K562 (cell line): Measurements from ENCODE around the gene EGFL6. TPM values are rescaled to one million over a fixed set of nuclear protein-coding genes. Genes with fewer than 3 reads are reported as not detected.

Source experiments
- BDP1 ChIP-seq: IDR thresholded peaks from 3 replicates; pipeline ENCODE4 v1.6.1; 2011; ENCODE audit not compliant: insufficient read length, insufficient read depth
- E4F1 ChIP-seq: fragments of 250-450 bp; sonication (Bioruptor Pico); IDR thresholded peaks from 2 replicates; pipeline ENCODE4 v1.5.0; 2021; ENCODE audit warnings: mild to moderate bottlenecking, borderline replicate concordance
- KAT7 ChIP-seq: sonication (generic); formaldehyde crosslinking; IDR thresholded peaks from 2 replicates; pipeline ENCODE4 v1.8.0; 2022; ENCODE audit warnings: missing genetic modification reagents, mild to moderate bottlenecking, borderline replicate concordance
- KLF6 ChIP-seq: fragments of 250-450 bp; sonication (Bioruptor Pico); IDR thresholded peaks from 2 replicates; pipeline ENCODE4 v1.4.0; 2020; ENCODE audit warnings: mild to moderate bottlenecking, moderate library complexity, borderline replicate concordance
- REST ChIP-seq, 2 experiments: fragments of 450-650 bp; formaldehyde crosslinking in 1 of 2; IDR thresholded peaks; 2 replicates each; pipeline versions ENCODE4 v1.4.0 to v1.6.1; 2014 to 2020; ENCODE audit warnings: mild to moderate bottlenecking in 2 of 2, borderline replicate concordance in 1 of 2, low read depth in 1 of 2
- VEZF1 ChIP-seq: fragments of 200-800 bp; sonication (Bioruptor generic); IDR thresholded peaks from 2 replicates; pipeline ENCODE4 v1.6.1; 2017; ENCODE audit warnings: missing genetic modification characterization, missing compliant biosample characterization
- ZNF121 ChIP-seq: sonication (generic); formaldehyde crosslinking; conservative IDR thresholded peaks from 2 replicates; pipeline ENCODE4 v1.8.0; 2022; ENCODE audit warnings: missing genetic modification reagents
- ZNF740 ChIP-seq, 3 experiments: fragments of 200-800 bp in 1 of 3; sonication (Bioruptor generic) in 1 of 3; sonication (generic) in 1 of 3; formaldehyde crosslinking in 1 of 3; IDR thresholded peaks; 2 replicates each; pipeline versions ENCODE4 v1.6.1 to v1.8.0; 2016 to 2022; ENCODE audit warnings: mild to moderate bottlenecking in 2 of 3, missing compliant biosample characterization in 2 of 3, missing genetic modification characterization in 2 of 3, missing genetic modification reagents in 1 of 3
- polyA plus RNA-seq, 8 experiments: library from polyadenylated mRNA; depleted of rRNA in 4 of 8; stranded (reverse) in 5 of 8; unstranded in 3 of 8; fragments of >200 nt; fragmentation: Nextera tagmentation in 2 of 8; fragmentation: Illumina TruSeq in 1 of 8; extraction: Ambion mirVana in 2 of 8; extraction: Trizol in 1 of 8; gene quantifications; 2 replicates each; pipeline versions ENCODE4 v1.2.1 to v1.2.3, GENCODE V29; 2011 to 2014; ENCODE audit warnings: inconsistent platforms in 1 of 8, missing spikeins in 1 of 8
- total RNA-seq, 7 experiments: library from RNA; depleted of rRNA in 6 of 7; stranded (reverse); fragments of >200 nt in 6 of 7; fragmentation: Illumina TruSeq in 2 of 7; extraction: Trizol in 2 of 7; gene quantifications; 2 replicates each; pipeline versions ENCODE4 v1.2.1 to v1.2.3, GENCODE V29; 2011 to 2021; ENCODE audit warnings: low replicate concordance in 1 of 7
- TF ChIP-seq, protein P1 (sequence below): fragments of 450-650 bp; IDR thresholded peaks from 2 replicates; pipeline ENCODE4 v1.7.0; 2016; ENCODE audit warnings: borderline replicate concordance

The EGFL6 gene
- total and polyA plus RNA-seq, 9 of the 15 experiments (the other 6 are each of a cell fraction or from before 2014, with no cell fraction given): 0.01 TPM; not detected in 8

DNA sequence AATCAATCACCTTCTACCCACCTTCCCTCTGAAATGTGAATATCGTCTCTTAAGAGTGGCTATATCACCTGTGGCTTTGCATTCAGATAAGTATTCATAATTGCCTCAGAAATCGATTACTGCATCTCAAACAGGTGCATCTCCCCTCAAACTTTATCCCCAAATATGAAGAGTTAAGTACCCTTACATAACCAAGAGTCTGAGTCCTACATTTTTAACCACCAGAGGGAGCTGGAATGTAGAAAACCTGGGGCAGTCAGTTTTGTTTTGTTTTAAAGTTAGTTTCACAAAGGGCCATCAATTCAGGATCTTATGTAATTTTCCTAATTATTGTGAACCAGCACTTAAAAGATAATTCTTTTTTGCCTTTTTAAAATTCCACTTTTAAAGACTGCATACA is 89.2 kb downstream of the EGFL6 start (continued):
- TF ChIP-seq REST (IDR thresholded peaks at IDR 0.05; ENCODE audit: borderline replicate concordance) (peak; percentile 77), REST (CRISPR knock-in tag; IDR thresholded peaks at IDR 0.05; ENCODE audit: low read depth) (no peak), KAT7 (no peak), KLF6 (CRISPR knock-in tag) (no peak), ZNF740 (CRISPR knock-in tag; IDR thresholded peaks at IDR 0.05) (no peak), ZNF740 (tag; IDR thresholded peaks at IDR 0.05) (no peak), E4F1 (CRISPR knock-in tag) (no peak), ZNF121 (CRISPR knock-in tag) (no peak), VEZF1 (no peak), BDP1 (no peak)
- TF ChIP-seq, protein P1, sequence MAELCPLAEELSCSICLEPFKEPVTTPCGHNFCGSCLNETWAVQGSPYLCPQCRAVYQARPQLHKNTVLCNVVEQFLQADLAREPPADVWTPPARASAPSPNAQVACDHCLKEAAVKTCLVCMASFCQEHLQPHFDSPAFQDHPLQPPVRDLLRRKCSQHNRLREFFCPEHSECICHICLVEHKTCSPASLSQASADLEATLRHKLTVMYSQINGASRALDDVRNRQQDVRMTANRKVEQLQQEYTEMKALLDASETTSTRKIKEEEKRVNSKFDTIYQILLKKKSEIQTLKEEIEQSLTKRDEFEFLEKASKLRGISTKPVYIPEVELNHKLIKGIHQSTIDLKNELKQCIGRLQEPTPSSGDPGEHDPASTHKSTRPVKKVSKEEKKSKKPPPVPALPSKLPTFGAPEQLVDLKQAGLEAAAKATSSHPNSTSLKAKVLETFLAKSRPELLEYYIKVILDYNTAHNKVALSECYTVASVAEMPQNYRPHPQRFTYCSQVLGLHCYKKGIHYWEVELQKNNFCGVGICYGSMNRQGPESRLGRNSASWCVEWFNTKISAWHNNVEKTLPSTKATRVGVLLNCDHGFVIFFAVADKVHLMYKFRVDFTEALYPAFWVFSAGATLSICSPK: no peak
